GM18511 (cell line): ENCODE data around the gene MRTFB.

ENCODE experiments used
- ATAC-seq: cut with Tn5 transposase; IDR thresholded peaks from one replicate; pipeline ENCODE4 v1.9.1; 2021; ENCODE audit warnings: mild to moderate bottlenecking, moderate library complexity; ENCODE audit not compliant: unreplicated experiment

Gene MRTFB

GRCh38 chr16:14219983-14220382 lies 148.9 kb downstream of the MRTFB start:
- ATAC-seq = no peak

DNA sequence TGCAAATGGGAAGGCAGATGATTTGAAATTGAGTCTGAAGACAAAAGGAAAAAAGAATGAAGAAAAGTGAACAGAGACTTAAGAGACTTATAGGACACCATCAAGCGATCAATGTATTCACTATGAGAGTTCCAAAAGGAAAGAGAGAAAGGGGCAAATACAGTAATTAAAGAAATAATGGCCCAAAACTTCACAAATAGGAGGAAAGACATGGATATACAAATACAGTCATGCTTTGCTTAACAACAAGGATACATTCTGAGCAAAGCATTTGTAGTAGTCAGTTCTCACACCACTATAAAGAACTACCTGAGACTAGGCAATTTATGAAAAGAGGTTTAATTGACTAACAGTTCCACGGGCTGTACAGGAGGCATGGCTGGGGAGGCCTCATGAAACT lies 152.5 kb downstream of the MRTFB start:
- no peak for ATAC-seq

DNA sequence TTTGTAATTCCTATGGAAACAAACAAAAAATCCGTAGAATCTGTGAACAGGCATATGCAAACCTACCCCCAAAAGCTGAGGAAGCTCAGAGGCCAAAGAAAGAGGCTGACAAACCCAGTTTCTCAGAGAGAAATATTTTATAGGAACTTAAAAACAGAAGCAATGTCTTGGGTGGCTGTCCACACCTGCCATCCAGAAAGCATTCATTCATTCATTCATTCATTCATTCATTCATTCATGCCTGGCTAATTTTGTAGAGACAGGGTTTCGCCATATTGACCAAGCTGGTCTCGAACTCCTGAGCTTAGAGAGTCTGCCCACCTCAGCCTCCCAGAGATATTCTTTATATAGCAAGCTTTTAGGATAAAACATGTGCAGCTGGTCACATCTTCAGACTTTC lies 154.3 kb downstream of the MRTFB start:
- ATAC-seq = no peak

- no peak for ATAC-seq
Observed at GRCh38 chr16:14232106-14232864, 161.2 kb downstream of the MRTFB start.

DNA sequence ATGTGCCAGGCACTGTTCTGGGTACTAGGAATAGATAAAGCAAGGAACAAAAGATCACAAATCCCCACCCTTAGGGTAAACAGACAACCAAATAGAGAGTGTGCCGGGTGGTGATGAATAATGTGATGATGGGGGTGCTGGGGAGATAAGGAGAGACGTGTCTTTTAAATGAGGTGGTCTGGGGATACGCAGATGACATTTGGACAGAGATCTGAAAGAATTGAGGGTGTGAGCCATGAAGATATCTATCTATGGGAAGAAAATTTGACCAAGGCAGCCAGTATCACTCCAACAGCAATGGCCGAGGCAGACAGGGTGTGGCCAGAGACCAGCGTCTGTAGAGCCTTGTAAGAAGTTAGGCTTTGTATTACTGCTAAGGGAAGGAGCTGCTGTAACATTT lies 165.3 kb downstream of the MRTFB start:
- ATAC-seq = no peak

DNA sequence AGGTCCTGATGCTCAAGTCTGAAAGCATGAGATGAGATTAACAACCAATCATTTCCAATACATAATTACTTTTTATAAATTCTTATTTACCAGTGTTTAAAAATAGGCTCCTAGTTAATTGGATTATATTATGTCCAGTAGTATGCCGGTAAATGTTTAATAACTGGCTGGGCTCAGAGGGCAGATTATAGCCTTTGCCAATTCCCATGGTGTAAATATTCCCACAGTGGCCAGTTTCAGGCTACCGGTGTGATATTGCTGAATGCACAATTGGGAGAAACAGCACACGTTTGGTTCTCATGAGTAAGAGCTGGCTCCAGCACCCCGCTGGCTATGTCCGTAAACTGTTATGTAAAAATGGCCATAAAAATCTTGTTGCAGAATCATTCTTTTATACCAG lies 167.6 kb downstream of the MRTFB start:
- ATAC-seq = no peak

DNA sequence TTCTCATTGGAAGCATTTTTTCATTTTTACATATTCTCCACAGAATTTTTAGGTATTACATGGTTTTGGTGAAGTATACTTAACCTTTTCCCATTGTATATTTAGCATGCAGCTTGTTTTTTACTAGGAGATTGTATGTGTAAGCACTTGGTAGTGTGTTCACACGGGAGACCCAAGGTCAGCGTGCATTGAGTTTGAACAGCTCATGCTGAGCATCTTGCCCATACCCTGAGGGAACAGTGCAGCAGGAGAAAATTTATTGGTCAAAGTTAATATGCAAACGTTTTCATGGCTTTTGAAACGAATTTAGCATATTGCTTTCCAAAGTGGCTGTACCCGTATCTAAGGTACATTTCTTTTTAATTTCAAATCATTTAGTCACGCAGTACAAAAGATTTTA lies 168.7 kb downstream of the MRTFB start:
- no peak for ATAC-seq

DNA sequence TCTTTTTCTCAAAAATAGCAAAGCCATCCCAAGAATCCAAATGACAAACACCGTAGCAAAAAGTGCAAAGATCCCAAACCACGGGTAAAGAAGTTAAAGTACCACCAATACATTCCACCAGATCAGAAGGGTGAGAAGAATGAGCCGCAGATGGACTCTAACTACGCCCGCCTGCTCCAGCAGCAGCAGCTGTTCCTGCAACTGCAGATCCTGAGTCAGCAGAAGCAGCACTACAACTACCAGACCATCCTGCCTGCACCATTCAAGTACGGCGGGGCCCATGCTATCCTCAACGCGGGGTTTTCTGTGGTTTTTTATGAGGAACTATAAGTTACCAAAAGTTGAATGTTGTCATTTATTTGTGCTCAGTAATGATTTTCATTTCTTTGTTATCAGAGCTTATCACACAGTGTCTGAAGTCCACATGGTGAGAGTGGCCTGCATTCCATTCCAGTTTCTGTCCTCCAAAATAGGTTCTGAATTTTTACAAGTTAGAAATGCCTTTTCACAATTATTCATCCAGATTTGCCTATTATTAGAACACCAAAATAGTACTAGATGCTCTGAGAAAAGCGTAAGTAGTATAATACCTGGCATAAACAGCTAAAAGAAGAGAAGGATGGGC lies 169.2 kb downstream of the MRTFB start:
- no peak for ATAC-seq

GRCh38 chr16:14240964-14241363 lies 169.8 kb downstream of the MRTFB start:
- ATAC-seq = no peak

DNA sequence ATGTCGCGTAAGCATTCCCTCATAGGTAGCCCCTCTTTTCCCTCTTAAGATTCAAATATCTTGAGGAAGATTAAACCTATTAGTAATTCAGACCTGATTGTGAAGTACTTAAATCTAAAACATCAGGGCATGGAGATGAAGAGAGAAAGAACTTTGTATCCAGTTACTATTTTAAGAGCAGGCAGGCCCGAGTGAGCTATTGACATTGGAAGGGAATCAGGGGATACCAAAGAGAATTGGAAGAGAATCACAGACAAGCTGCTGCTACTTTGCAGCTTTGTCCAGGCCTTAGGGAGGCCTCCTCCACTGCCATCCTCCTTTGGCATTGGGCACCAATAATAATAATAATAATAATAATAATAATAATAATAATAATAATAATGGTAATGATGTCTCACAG lies 170.5 kb downstream of the MRTFB start:
- no peak for ATAC-seq

- no peak for ATAC-seq
Observed at GRCh38 chr16:14242769-14243168, 171.7 kb downstream of the MRTFB start.

GRCh38 chr16:14244196-14245010 lies 173.3 kb downstream of the MRTFB start:
- ATAC-seq = no peak

DNA sequence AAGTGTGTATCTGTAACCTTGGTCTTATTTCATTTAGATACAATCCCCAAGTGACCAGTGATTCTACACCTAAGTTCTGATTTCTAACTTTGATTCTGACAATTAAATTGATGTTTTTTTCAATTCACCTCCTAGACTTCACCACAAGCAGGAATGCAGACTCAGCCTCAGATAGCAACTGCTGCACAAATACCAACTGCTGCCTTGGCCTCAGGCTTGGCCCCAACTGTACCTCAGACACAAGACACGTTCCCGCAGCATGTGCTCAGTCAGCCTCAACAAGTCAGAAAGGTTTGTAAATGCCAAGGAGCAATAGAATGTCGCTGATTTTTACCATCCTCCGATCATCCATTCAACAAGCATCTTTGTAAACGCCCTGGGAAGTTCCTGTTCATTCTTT lies 177.7 kb downstream of the MRTFB start:
- ATAC-seq = no peak

DNA sequence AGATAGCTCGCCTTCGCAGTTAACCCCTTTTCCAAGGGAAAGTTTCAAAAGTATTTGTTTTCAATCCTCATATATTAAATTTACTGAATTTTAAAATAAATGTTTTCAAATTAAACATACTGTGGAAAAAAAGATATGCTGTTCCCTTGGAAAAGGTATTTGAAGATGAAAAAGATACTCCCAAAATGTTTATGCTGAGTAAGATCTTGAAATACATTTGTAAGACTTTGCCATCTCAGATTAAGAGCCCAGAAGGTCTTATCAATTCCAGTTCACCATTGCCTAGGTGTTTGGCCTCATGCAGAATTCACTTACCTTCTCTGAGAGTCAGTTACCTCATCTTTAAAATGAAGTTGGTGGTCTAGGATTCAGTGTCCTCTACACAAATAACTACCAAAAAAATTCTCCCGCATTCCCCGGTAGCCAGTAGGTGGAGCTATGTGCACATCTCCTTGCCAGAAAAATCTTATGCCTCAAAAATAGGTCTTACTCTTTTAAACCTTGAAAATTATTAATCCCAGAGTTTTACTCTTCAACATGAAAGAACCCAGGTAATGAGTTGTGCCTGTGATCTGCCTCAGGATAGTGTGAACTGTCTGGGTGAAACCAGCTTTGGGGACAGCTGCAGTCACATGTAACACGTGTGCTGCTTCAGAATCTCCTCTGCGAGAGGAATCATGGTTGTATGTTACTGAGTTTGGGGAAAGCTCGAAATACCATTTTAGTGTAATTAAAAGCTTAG lies 178.3 kb downstream of the MRTFB start:
- no peak for ATAC-seq

GRCh38 chr16:14251419-14251818 lies 180.3 kb downstream of the MRTFB start:
- ATAC-seq = no peak

- ATAC-seq = no peak
Observed at GRCh38 chr16:14252860-14253259, 181.7 kb downstream of the MRTFB start.

- no peak for ATAC-seq
Observed at GRCh38 chr16:14263011-14263410, 191.9 kb downstream of the MRTFB start.

- no peak for ATAC-seq
Observed at GRCh38 chr16:14263769-14264168, 192.7 kb downstream of the MRTFB start.

GRCh38 chr16:14264327-14264943 lies 193.3 kb downstream of the MRTFB start:
- ATAC-seq = no peak

GRCh38 chr16:14268073-14268472 lies 197.0 kb downstream of the MRTFB start:
- no peak for ATAC-seq

DNA sequence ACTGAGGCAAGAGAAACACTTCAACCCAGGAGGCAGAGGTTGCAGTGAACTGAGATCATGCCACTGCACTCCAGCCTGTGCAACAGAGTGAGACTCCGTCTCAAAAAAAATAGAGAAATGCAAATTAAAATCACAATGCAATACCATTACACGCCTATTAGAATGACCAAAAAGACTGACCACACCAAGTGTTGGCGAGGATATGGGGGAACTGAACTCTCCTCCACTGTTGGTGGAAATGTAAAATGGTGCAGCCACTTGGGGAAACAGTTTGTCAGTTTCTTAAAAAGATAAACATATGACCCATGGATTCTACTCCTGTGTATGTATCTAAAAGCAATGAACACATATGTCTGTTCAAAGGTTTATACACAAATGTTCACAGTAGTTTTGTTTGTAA lies 204.8 kb downstream of the MRTFB start:
- ATAC-seq = no peak
